CD4-positive, alpha-beta memory T cell (primary cell): Measurements from ENCODE around the gene DMAP1. TPM values are rescaled to one million over a fixed set of nuclear protein-coding genes. Genes with fewer than 3 reads are reported as not detected.

Experiments
- CTCF ChIA-PET: fragments of 350-600 bp; sonication (Branson Sonifier 250); formaldehyde crosslinking; loops from one replicate; lab custom pipeline; 2021; ENCODE audit warnings: inconsistent platforms; ENCODE audit not compliant: partially characterized antibody; lab: Charles Lee
- POLR2A ChIA-PET: fragments of 350-600 bp; sonication (Branson Sonifier 250); formaldehyde crosslinking; loops from one replicate; lab custom pipeline; 2021; ENCODE audit not compliant: partially characterized antibody; lab: Charles Lee
- DNase-seq, 5 donors: peaks; one replicate each; pipeline versions ENCODE4 v3.0.0 to v3.0.0-alpha.2; 2020 to 2022; ENCODE audit warnings: mixed read lengths in 1 of 5
- H3K27ac ChIP-seq: one replicate; pipeline ENCODE4 v1.7.0; 2013; ENCODE audit warnings: low read depth, low read length
- H3K27me3 ChIP-seq: 2 replicates; pipeline ENCODE4 v1.7.0; 2013; ENCODE audit warnings: mild to moderate bottlenecking, low read length, moderate library complexity; ENCODE audit not compliant: insufficient read depth
- H3K36me3 ChIP-seq: 2 replicates; pipeline ENCODE4 v1.7.0; 2013; ENCODE audit warnings: mild to moderate bottlenecking, low read length, moderate library complexity; ENCODE audit not compliant: insufficient read depth
- H3K4me1 ChIP-seq: 2 replicates; pipeline ENCODE4 v1.7.0; 2013; ENCODE audit warnings: mild to moderate bottlenecking, low read length, moderate library complexity; ENCODE audit not compliant: insufficient read depth
- H3K4me3 ChIP-seq, 2 donors: one replicate each; pipeline ENCODE4 v1.7.0; 2013; ENCODE audit warnings: low read length in 2 of 2, mild to moderate bottlenecking in 1 of 2
- H3K9me3 ChIP-seq, 2 donors: one replicate each; pipeline ENCODE4 v1.7.0; 2013; ENCODE audit warnings: low read length in 2 of 2, control low read depth in 1 of 2; ENCODE audit not compliant: control insufficient read depth in 1 of 2
- H3K27ac Mint-ChIP-seq, 7 donors: one replicate each; pipeline ENCODE4 v1.8.0; 2020 to 2021; ENCODE audit warnings: mixed read lengths in 7 of 7, mild to moderate bottlenecking in 6 of 7, inconsistent platforms in 3 of 7, moderate library complexity in 3 of 7
- H3K27me3 Mint-ChIP-seq, 2 donors: one replicate each; pipeline ENCODE4 v1.8.0; 2020 to 2021; ENCODE audit warnings: mixed read lengths in 2 of 2
- H3K36me3 Mint-ChIP-seq, 2 donors: one replicate each; pipeline ENCODE4 v1.8.0; 2020 to 2021; ENCODE audit warnings: mixed read lengths in 2 of 2, inconsistent platforms in 1 of 2, mild to moderate bottlenecking in 1 of 2
- H3K4me1 Mint-ChIP-seq, 4 donors: one replicate each; pipeline ENCODE4 v1.8.0; 2020 to 2021; ENCODE audit warnings: mixed read lengths in 4 of 4, mild to moderate bottlenecking in 1 of 4
- H3K4me3 Mint-ChIP-seq, 8 donors: one replicate each; pipeline ENCODE4 v1.8.0; 2020 to 2021; ENCODE audit warnings: mixed read lengths in 8 of 8, mild to moderate bottlenecking in 7 of 8, moderate library complexity in 6 of 8, inconsistent platforms in 3 of 8
- H3K9me3 Mint-ChIP-seq, 8 donors: one replicate each; pipeline ENCODE4 v1.8.0; 2020 to 2021; ENCODE audit warnings: mixed read lengths in 8 of 8, mild to moderate bottlenecking in 5 of 8, inconsistent platforms in 3 of 8, moderate library complexity in 1 of 8
- intact Hi-C: fragments of 100-400 bp; cut with micrococcal nuclease; formaldehyde crosslinking; loops from one replicate; pipeline ENCODE4 v1.15.1; 2023
- polyA plus RNA-seq, 2 donors: library from polyadenylated mRNA; unstranded; fragments of 300-500 nt; fragmentation: Illumina TruSeq; gene quantifications; one replicate each; pipeline ENCODE4 v1.2.3, GENCODE V29; 2021
- total RNA-seq, 2 experiments: library from RNA; stranded (reverse); gene quantifications; one replicate each; pipeline ENCODE4 v1.2.3, GENCODE V29; 2021

Gene DMAP1
- total and polyA plus RNA-seq, 4 experiments from 2014 or later: 33.1 to 82.6 (median 62.3) TPM

GRCh38 chr1:44237721-44238457 is 24.6 kb downstream of the DMAP1 start:
- Mint-ChIP-seq H3K27me3 (no peaks in the 10 kb centered on the region), H3K4me1 (peaks cover 0 to 8% (median 4%) of the 10 kb centered on the region in 4 donors), H3K36me3 (peaks cover 14 to 18% of the 10 kb centered on the region in 2 donors), H3K9me3 (peaks cover 0 to 2% (median 0%) of the 10 kb centered on the region in 8 donors), H3K27ac (no peak overlapping the region), H3K4me3 (peak overlapping the region in 1 of 8 donors; percentile 2)
- H3K27me3 ChIP-seq: no peaks in the 10 kb centered on the region
- H3K4me1 ChIP-seq: no peaks in the 10 kb centered on the region
- ChIA-PET CTCF (interaction anchor here (4.0 kb wide), 1 partner anchor 21 kb away, joined by 22 read pairs; no protein-coding TSS in a partner anchor), POLR2A (no interaction called here)
- H3K4me3 ChIP-seq: no peak overlapping the region
- DNase-seq: peak in 1 of 5 donors; percentile 26
- H3K27ac ChIP-seq: no peak overlapping the region
- intact Hi-C loops: no loop called here
- no peaks in the 10 kb centered on the region for H3K9me3 ChIP-seq
- no peaks in the 10 kb centered on the region for H3K36me3 ChIP-seq

GRCh38 chr1:44238660-44239059 is 25.4 kb downstream of the DMAP1 start:
- POLR2A ChIA-PET: no interaction called here
- intact Hi-C loops: no loop called here
- H3K27ac Mint-ChIP-seq: no peak overlapping the region

GRCh38 chr1:44239331-44239960 is 26.2 kb downstream of the DMAP1 start:
- Histone ChIP-seq H3K4me1 (no peaks in the 10 kb centered on the region), H3K4me3 (no peak overlapping the region), H3K27me3 (no peaks in the 10 kb centered on the region), H3K36me3 (no peaks in the 10 kb centered on the region), H3K27ac (no peak overlapping the region), H3K9me3 (no peaks in the 10 kb centered on the region)
- Mint-ChIP-seq H3K36me3 (peaks cover 15 to 16% of the 10 kb centered on the region in 2 donors), H3K9me3 (no peaks in the 10 kb centered on the region), H3K27ac (peak overlapping the region in 1 of 7 donors; percentile 66), H3K4me3 (no peak overlapping the region), H3K27me3 (no peaks in the 10 kb centered on the region), H3K4me1 (peaks cover 0 to 8% (median 4%) of the 10 kb centered on the region in 4 donors)
- DNase-seq: no peak
- CTCF ChIA-PET: interaction anchor here (4.0 kb wide), 1 partner anchor 22 kb away, joined by 22 read pairs; no protein-coding TSS in a partner anchor
- POLR2A ChIA-PET: no interaction called here
- intact Hi-C loops: no loop called here

More at GRCh38 chr1:44238660-44239059, 25.4 kb downstream of the DMAP1 start:
- H3K4me3 Mint-ChIP-seq: no peak overlapping the region
- no peaks in the 10 kb centered on the region for H3K27me3 Mint-ChIP-seq
- peaks cover 12 to 13% of the 10 kb centered on the region in 2 donors for H3K36me3 Mint-ChIP-seq
- Histone ChIP-seq H3K9me3 (no peaks in the 10 kb centered on the region), H3K36me3 (no peaks in the 10 kb centered on the region), H3K27me3 (no peaks in the 10 kb centered on the region), H3K27ac (no peak overlapping the region), H3K4me3 (no peak overlapping the region), H3K4me1 (no peaks in the 10 kb centered on the region)
- DNase-seq: no peak
- CTCF ChIA-PET: interaction anchor here (4.0 kb wide), 1 partner anchor 21 kb away, joined by 22 read pairs; no protein-coding TSS in a partner anchor
- peaks cover 0 to 8% (median 4%) of the 10 kb centered on the region in 4 donors for H3K4me1 Mint-ChIP-seq
- peaks cover 0 to 2% (median 0%) of the 10 kb centered on the region in 8 donors for H3K9me3 Mint-ChIP-seq

GRCh38 chr1:44239961-44240371 is 26.7 kb downstream of the DMAP1 start:
- Histone ChIP-seq H3K9me3 (no peaks in the 10 kb centered on the region), H3K4me1 (no peaks in the 10 kb centered on the region), H3K27ac (no peak overlapping the region), H3K4me3 (no peak overlapping the region), H3K27me3 (no peaks in the 10 kb centered on the region), H3K36me3 (no peaks in the 10 kb centered on the region)
- DNase-seq: no peak
- ChIA-PET POLR2A (no interaction called here), CTCF (no interaction called here)
- H3K27ac Mint-ChIP-seq: peak overlapping the region in 1 of 7 donors; percentile 36
- no peak overlapping the region for H3K4me3 Mint-ChIP-seq
- no peaks in the 10 kb centered on the region for H3K27me3 Mint-ChIP-seq
- H3K36me3 Mint-ChIP-seq: peaks cover 16 to 17% of the 10 kb centered on the region in 2 donors
- H3K9me3 Mint-ChIP-seq: no peaks in the 10 kb centered on the region
- intact Hi-C loops: no loop called here
- peaks cover 0 to 8% (median 4%) of the 10 kb centered on the region in 4 donors for H3K4me1 Mint-ChIP-seq

GRCh38 chr1:44240802-44241671 is 27.8 kb downstream of the DMAP1 start:
- Mint-ChIP-seq H3K4me3 (no peak overlapping the region), H3K27ac (peak overlapping the region in 4 of 7 donors; percentile 1 to 70 (median 30))

GRCh38 chr1:44242746-44243145 is 29.5 kb downstream of the DMAP1 start:
- no peaks in the 10 kb centered on the region for H3K9me3 Mint-ChIP-seq
- no peaks in the 10 kb centered on the region for H3K27me3 ChIP-seq
- CTCF ChIA-PET: no interaction called here
- H3K4me1 Mint-ChIP-seq: peaks cover 0 to 8% (median 4%) of the 10 kb centered on the region in 4 donors
- H3K27ac ChIP-seq: no peak overlapping the region
- no peak overlapping the region for H3K4me3 ChIP-seq
- no peaks in the 10 kb centered on the region for H3K9me3 ChIP-seq
- no peak overlapping the region for H3K4me3 Mint-ChIP-seq
- intact Hi-C loops: no loop called here
- POLR2A ChIA-PET: no interaction called here
- peaks cover 12 to 32% of the 10 kb centered on the region in 2 donors for H3K36me3 Mint-ChIP-seq
- no peaks in the 10 kb centered on the region for H3K27me3 Mint-ChIP-seq
- no peaks in the 10 kb centered on the region for H3K4me1 ChIP-seq
- no peak for DNase-seq
- no peaks in the 10 kb centered on the region for H3K36me3 ChIP-seq
- H3K27ac Mint-ChIP-seq: no peak overlapping the region

More at GRCh38 chr1:44240802-44241671, 27.8 kb downstream of the DMAP1 start:
- DNase-seq: no peak
- intact Hi-C loops: no loop called here
- Histone ChIP-seq H3K4me3 (no peak overlapping the region), H3K27me3 (no peaks in the 10 kb centered on the region), H3K4me1 (no peaks in the 10 kb centered on the region), H3K27ac (no peak overlapping the region), H3K9me3 (no peaks in the 10 kb centered on the region), H3K36me3 (no peaks in the 10 kb centered on the region)
- peaks cover 0 to 8% (median 4%) of the 10 kb centered on the region in 4 donors for H3K4me1 Mint-ChIP-seq
- POLR2A ChIA-PET: no interaction called here
- peaks cover 12 to 24% of the 10 kb centered on the region in 2 donors for H3K36me3 Mint-ChIP-seq
- no peaks in the 10 kb centered on the region for H3K27me3 Mint-ChIP-seq
- H3K9me3 Mint-ChIP-seq: no peaks in the 10 kb centered on the region
- CTCF ChIA-PET: no interaction called here
